Tibial nerve (tissue), 4 donors: ENCODE results near the gene ATAD3B. TPM values are rescaled to one million over a fixed set of nuclear protein-coding genes. Genes with fewer than 3 reads are reported as not detected.
A peak's percentile ranks its signal among the peaks of the same experiment; 100 is the strongest.

Experiments
- DNase-seq, 2 donors: peaks; one replicate each; pipeline ENCODE4 v3.0.0-alpha.2; 2019; ENCODE audit warnings: low spot score in 2 of 2
- H3K27ac ChIP-seq, 4 donors: fragments of 200-600 bp; sonication (generic) in 3 of 4; one replicate each; pipeline ENCODE4 v1.5.1; 2017 to 2019; ENCODE audit warnings: mild to moderate bottlenecking in 1 of 4
- H3K27me3 ChIP-seq, 2 donors: fragments of 200-600 bp; sonication (generic) in 1 of 2; one replicate each; pipeline versions ENCODE4 v1.5.1 to v1.6.0; 2017 to 2019
- H3K36me3 ChIP-seq, 3 donors: fragments of 200-600 bp; sonication (generic); one replicate each; pipeline ENCODE4 v1.5.1; 2018 to 2019
- H3K4me1 ChIP-seq, 4 donors: fragments of 200-600 bp; sonication (generic) in 3 of 4; one replicate each; pipeline ENCODE4 v1.5.1; 2017 to 2019
- H3K4me3 ChIP-seq, 4 donors: fragments of 200-600 bp; sonication (generic) in 3 of 4; one replicate each; pipeline ENCODE4 v1.5.1; 2017 to 2019; ENCODE audit warnings: mild to moderate bottlenecking in 1 of 4, moderate library complexity in 1 of 4
- H3K9me3 ChIP-seq, 4 donors: fragments of 200-600 bp; sonication (generic) in 3 of 4; one replicate each; pipeline ENCODE4 v1.5.1; 2017 to 2019
- CTCF ChIP-seq, 5 experiments: fragments of 200-600 bp in 3 of 5; fragments of 450-650 bp in 2 of 5; sonication (generic) in 3 of 5; IDR thresholded peaks; one replicate each; pipeline ENCODE4 v1.5.1; 2016 to 2019; ENCODE audit warnings: antibody characterized with exemption in 5 of 5, mild to moderate bottlenecking in 3 of 5, moderate library complexity in 2 of 5
- EP300 ChIP-seq, 2 donors: sonication (generic); formaldehyde crosslinking; IDR thresholded peaks; one replicate each; pipeline ENCODE4 v1.6.1; 2017; ENCODE audit warnings: antibody characterized with exemption in 2 of 2, mild to moderate bottlenecking in 1 of 2
- POLR2A ChIP-seq, 2 donors: fragments of 450-650 bp; IDR thresholded peaks; one replicate each; pipeline ENCODE4 v1.6.1; 2017; ENCODE audit warnings: antibody characterized with exemption in 2 of 2, mild to moderate bottlenecking in 2 of 2, moderate library complexity in 2 of 2
- WGBS, 2 donors: methylation state at CpG; one replicate each; pipeline ENCODE4 v1.1.5; 2018; 5-methylcytosine and 5-hydroxymethylcytosine counted together
- total RNA-seq, 4 donors: library from RNA; depleted of rRNA; stranded (reverse); fragments of >200 nt; gene quantifications; one replicate each; pipeline ENCODE4 v1.1.0, GENCODE V29; 2016

Gene ATAD3B
- total RNA-seq, 4 donors from 2014 or later, result 18.4 to 48.9 (median 22.5) TPM

DNA sequence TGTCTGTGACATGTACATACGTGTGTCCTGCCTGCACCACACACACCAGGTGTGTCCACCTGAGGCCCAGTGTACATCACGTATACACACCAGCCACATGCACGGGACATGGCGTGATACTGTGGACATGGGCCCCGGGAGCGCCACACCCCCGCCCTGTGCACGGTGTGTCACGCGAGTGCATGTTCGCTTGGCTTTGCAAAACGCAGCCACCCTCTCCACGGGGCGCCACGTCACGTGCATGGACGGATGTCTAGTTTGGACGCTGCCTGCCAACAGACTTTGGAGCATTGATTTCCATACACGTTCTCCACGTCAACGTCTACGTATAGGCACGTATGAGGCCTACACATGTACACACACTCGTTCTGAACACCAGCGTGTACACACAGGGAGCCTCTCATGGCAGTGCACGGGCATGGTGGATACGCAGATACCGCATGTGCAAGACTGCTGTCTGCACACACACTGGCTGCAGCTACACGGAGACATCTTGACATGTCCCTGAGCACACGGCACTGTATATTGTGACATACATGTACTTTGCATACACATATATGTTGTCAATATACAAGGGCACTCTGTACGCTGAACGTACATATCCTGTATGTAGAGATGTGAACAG is 66.2 kb downstream of the ATAD3B start:
- 91 to 96% methylated on average over 24 to 32 of the region's 32 CpGs for WGBS, 2 donors
- Histone ChIP-seq H3K9me3 (peaks cover 0 to 4% (median 0%) of the 10 kb centered on the region in 4 donors), H3K27me3 (no peaks in the 10 kb centered on the region), H3K4me3 (no peak overlapping the region), H3K4me1 (peaks cover 0 to 22% (median 9%) of the 10 kb centered on the region in 4 donors), H3K36me3 (peaks cover 0 to 66% (median 3%) of the 10 kb centered on the region in 3 donors), H3K27ac (no peak overlapping the region)
- TF ChIP-seq POLR2A (IDR thresholded peaks at IDR 0.05), result no peak
- TF ChIP-seq CTCF (IDR thresholded peaks at IDR 0.05), result no peak
- TF ChIP-seq EP300 (IDR thresholded peaks at IDR 0.05), result no peak
- DNase-seq, result no peak

- Histone ChIP-seq H3K4me1 (peaks cover 0 to 22% (median 9%) of the 10 kb centered on the region in 4 donors), H3K27ac (no peak overlapping the region)
- no peak for TF ChIP-seq POLR2A (IDR thresholded peaks at IDR 0.05)
Measured at GRCh38 chr1:1538334-1538733, 66.8 kb downstream of the ATAD3B start.

DNA sequence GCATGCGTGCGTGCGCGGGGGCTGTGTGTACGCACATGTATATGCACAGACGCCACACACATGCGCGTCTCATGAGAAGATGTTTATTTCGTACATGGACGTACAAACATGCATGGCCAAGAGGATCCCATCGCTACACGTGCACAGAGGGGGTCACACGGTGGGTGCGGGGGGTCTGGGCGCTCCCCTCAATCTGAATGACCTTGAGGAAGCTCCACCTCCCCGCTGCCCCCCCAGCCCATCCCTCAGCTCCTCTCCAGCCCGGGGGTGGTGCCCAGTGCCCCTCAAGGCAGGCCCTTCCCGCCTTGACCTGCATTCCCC is 67.4 kb downstream of the ATAD3B start:
- TF ChIP-seq CTCF (IDR thresholded peaks at IDR 0.05) (no peak), POLR2A (IDR thresholded peaks at IDR 0.05) (no peak), EP300 (IDR thresholded peaks at IDR 0.05) (no peak)
- DNase-seq, result no peak
- Histone ChIP-seq H3K36me3 (peaks cover 0 to 69% (median 3%) of the 10 kb centered on the region in 3 donors), H3K4me3 (peak overlapping the region in 3 of 4 donors; percentile 43 to 81 (median 52)), H3K27me3 (no peaks in the 10 kb centered on the region), H3K9me3 (no peaks in the 10 kb centered on the region), H3K27ac (peak overlapping the region in 2 of 4 donors; percentile 76 to 91), H3K4me1 (peaks cover 0 to 22% (median 9%) of the 10 kb centered on the region in 4 donors)
- 82 to 84% methylated on average over 17 to 18 of the region's 18 CpGs for WGBS, 2 donors

More at GRCh38 chr1:1538334-1538733, 66.8 kb downstream of the ATAD3B start:
- no peaks in the 10 kb centered on the region for H3K9me3 ChIP-seq
- WGBS, 2 donors, result 90 to 91% methylated on average over 23 of the region's 23 CpGs
- no peaks in the 10 kb centered on the region for H3K27me3 ChIP-seq
- no peak for DNase-seq
- H3K36me3 ChIP-seq, result peaks cover 0 to 66% (median 3%) of the 10 kb centered on the region in 3 donors
- no peak overlapping the region for H3K4me3 ChIP-seq

DNA sequence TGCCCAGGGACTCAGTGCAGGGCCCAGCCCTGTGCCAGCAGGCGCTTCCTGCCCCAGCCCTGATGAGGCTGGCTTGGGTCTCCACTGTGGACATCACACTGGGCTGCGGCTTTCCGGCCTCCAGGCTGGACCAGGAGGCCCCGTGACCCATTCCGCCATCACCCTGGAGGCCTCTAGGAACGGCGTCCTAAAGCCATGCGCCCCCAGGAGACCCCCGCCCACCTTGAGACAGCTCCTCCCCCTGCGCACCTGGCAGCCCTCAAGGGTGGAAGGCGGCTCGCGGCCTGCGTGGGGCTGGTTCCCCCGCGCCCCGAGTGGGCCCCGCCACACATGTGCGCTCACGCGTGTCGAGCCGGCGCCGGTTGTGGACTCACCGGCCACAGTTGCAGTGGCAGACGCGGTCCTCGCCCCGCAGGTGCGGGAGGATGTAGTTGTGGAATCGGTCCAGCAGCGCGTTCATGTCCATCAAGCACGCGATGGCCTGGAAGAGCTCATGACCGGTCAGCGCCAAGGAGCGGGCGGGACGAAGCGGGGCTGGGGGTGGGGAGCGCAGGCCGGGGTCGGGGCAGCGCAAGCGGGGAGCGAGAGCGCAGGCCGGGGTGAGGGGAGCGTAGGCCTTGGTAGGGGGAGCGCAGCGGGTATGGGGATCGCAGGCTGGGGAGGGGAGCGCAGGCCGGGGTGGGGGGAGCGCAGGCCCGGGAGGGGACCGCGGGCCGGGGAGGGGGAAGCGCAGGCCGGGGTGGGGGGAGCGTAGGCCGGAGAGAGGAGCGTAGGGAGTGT is 67.9 kb downstream of the ATAD3B start:
- WGBS, 2 donors, result 8 to 15% methylated on average over 43 to 48 of the region's 66 CpGs
- TF ChIP-seq EP300 (IDR thresholded peaks at IDR 0.05) (no peak), POLR2A (IDR thresholded peaks at IDR 0.05) (no peak)
- Histone ChIP-seq H3K27me3 (no peaks in the 10 kb centered on the region), H3K27ac (peak overlapping the region; percentile 37 to 91 (median 76)), H3K4me1 (peaks cover 0 to 22% (median 9%) of the 10 kb centered on the region in 4 donors), H3K4me3 (peak overlapping the region; percentile 43 to 81 (median 54)), H3K36me3 (peaks cover 0 to 64% (median 3%) of the 10 kb centered on the region in 3 donors), H3K9me3 (no peaks in the 10 kb centered on the region)
- DNase-seq, result peak in 1 of 2 donors; percentile 34

- Histone ChIP-seq H3K27me3 (no peaks in the 10 kb centered on the region), H3K36me3 (peaks cover 0 to 57% (median 3%) of the 10 kb centered on the region in 3 donors)
Measured at GRCh38 chr1:1540090-1540817, 68.7 kb downstream of the ATAD3B start, which contains the start of gene TMEM240. TSS of gene TMEM240 (minus strand) at chr1:1540624. CDS start at chr1:1540346, 278 bp downstream.

More at GRCh38 chr1:1540090-1540817, 68.7 kb downstream of the ATAD3B start, which contains the start of gene TMEM240:
- Histone ChIP-seq H3K4me1 (peaks cover 0 to 22% (median 9%) of the 10 kb centered on the region in 4 donors), H3K9me3 (no peaks in the 10 kb centered on the region), H3K4me3 (peak within 1 kb of the TSS; percentile 43 to 81 (median 55)), H3K27ac (peak within 1 kb of the TSS; percentile 37 to 91 (median 82))
- DNase-seq, result peak; percentile 62 to 63
- WGBS, 2 donors, result 0 to 1% methylated on average over 2 to 51 of the region's 100 CpGs
- TF ChIP-seq EP300 (IDR thresholded peaks at IDR 0.05) (no peak), CTCF (IDR thresholded peaks at IDR 0.05) (no peak), POLR2A (IDR thresholded peaks at IDR 0.05) (no peak)
